Keratinocyte (primary cell): Measurements from ENCODE around the gene RBFOX2. TPM values are rescaled to one million over a fixed set of nuclear protein-coding genes. Genes with fewer than 3 reads are reported as not detected.
"Not testable (repeated sequence)": the region's sequence is repeated elsewhere in the genome, so short reads cannot be mapped to it uniquely, and the experiment has no call there.

Experiments used
- DNase-seq: peaks from one replicate; pipeline ENCODE4 v3.0.0-alpha.2; 2011; ENCODE audit warnings: low read depth, missing footprints, low spot score
- FAIRE-seq: peaks from 2 replicates; lab custom pipeline; 2011; peaks lifted over from hg19 to GRCh38; lab: Jason Lieb, UNC
- H2AFZ ChIP-seq: 2 replicates; pipeline ENCODE4 v1.6.0; 2012; ENCODE audit warnings: low read length, control low read depth, inconsistent platforms; ENCODE audit not compliant: control insufficient read depth
- H3K27ac ChIP-seq: 2 replicates; pipeline ENCODE4 v1.5.1; 2011; ENCODE audit warnings: low read length; ENCODE audit not compliant: control insufficient read depth, insufficient read depth
- H3K27me3 ChIP-seq: 3 replicates; pipeline ENCODE4 v1.6.0; 2011; ENCODE audit warnings: low read length; ENCODE audit not compliant: control insufficient read depth, insufficient read depth; ENCODE audit errors: extremely low read depth
- H3K36me3 ChIP-seq, 2 experiments: 2 replicates in 1 of 2; 3 replicates in 1 of 2; pipeline ENCODE4 v1.5.1; 2011; ENCODE audit warnings: low read length in 2 of 2, mild to moderate bottlenecking in 1 of 2; ENCODE audit not compliant: control insufficient read depth in 2 of 2, insufficient read depth in 2 of 2; ENCODE audit errors: extremely low read depth in 1 of 2
- H3K4me1 ChIP-seq: 3 replicates; pipeline ENCODE4 v1.5.1; 2011; ENCODE audit warnings: low read length; ENCODE audit not compliant: control insufficient read depth, insufficient read depth; ENCODE audit errors: extremely low read depth
- H3K4me2 ChIP-seq: 3 replicates; pipeline ENCODE4 v1.6.0; 2011; ENCODE audit warnings: low read depth, low read length; ENCODE audit not compliant: control insufficient read depth, insufficient read depth; ENCODE audit errors: extremely low read depth
- H3K4me3 ChIP-seq, 3 experiments: fragments of 200-600 bp in 1 of 3; sonication (generic) in 1 of 3; 2 replicates in 2 of 3; 3 replicates in 1 of 3; pipeline ENCODE4 v1.5.1; 2011 to 2016; ENCODE audit warnings: low read length in 3 of 3, mild to moderate bottlenecking in 3 of 3, control low read depth in 2 of 3, inconsistent platforms in 1 of 3, low read depth in 1 of 3, mixed read lengths in 1 of 3, mixed run types in 1 of 3, moderate library complexity in 1 of 3; ENCODE audit not compliant: control insufficient read depth in 2 of 3, insufficient read depth in 2 of 3; ENCODE audit errors: extremely low read depth in 1 of 3
- H3K79me2 ChIP-seq: 2 replicates; pipeline ENCODE4 v1.6.0; 2012; ENCODE audit warnings: low read length; ENCODE audit not compliant: control insufficient read depth, insufficient read depth
- H3K9ac ChIP-seq: 3 replicates; pipeline ENCODE4 v1.6.0; 2011; ENCODE audit warnings: low read length; ENCODE audit not compliant: control insufficient read depth, insufficient read depth; ENCODE audit errors: extremely low read depth
- H3K9me1 ChIP-seq: 3 replicates; pipeline ENCODE4 v1.6.0; 2011; ENCODE audit warnings: low read length; ENCODE audit not compliant: control insufficient read depth, insufficient read depth; ENCODE audit errors: extremely low read depth
- H3K9me3 ChIP-seq: 2 replicates; pipeline ENCODE4 v1.5.1; 2012; ENCODE audit warnings: low read depth, low read length; ENCODE audit not compliant: control insufficient read depth
- H4K20me1 ChIP-seq: 3 replicates; pipeline ENCODE4 v1.6.0; 2011; ENCODE audit warnings: low read length; ENCODE audit not compliant: control insufficient read depth, insufficient read depth; ENCODE audit errors: extremely low read depth
- CTCF ChIP-seq, 3 experiments: IDR thresholded peaks in 1 of 3; conservative IDR thresholded peaks in 1 of 3; optimal IDR thresholded peaks in 1 of 3; 2 replicates in 2 of 3; 3 replicates in 1 of 3; pipeline versions ENCODE3 to v1.5.1; 2011; ENCODE audit warnings: low read length in 3 of 3, mild to moderate bottlenecking in 3 of 3, moderate library complexity in 2 of 3, control low read depth in 1 of 3, inconsistent platforms in 1 of 3; ENCODE audit not compliant: insufficient read depth in 2 of 3; ENCODE audit errors: extremely low read depth in 1 of 3
- EZH2 ChIP-seq: IDR thresholded peaks from one replicate; pipeline ENCODE4 v1.6.1; 2012; ENCODE audit warnings: inconsistent platforms, mild to moderate bottlenecking, low read length, moderate library complexity
- dilution Hi-C: fragments of 300-500 bp; cut with MboI; formaldehyde crosslinking; loops from one replicate; pipeline ENCODE4 v1.7.0; 2020; ENCODE audit warnings: low sequenced_read_pairs; ENCODE audit not compliant: extremely low pct_ligation_motif_present
- polyA plus RNA-seq, 5 experiments: library from polyadenylated mRNA; depleted of rRNA in 3 of 5; stranded (reverse) in 3 of 5; stranded (forward) in 1 of 5; unstranded in 1 of 5; fragments of >200 nt; gene quantifications; 1 replicate in 1 of 5; 2 replicates in 3 of 5; 3 replicates in 1 of 5; pipeline versions ENCODE4 v1.2.1 to v1.2.3, GENCODE V29; 2011 to 2012; ENCODE audit warnings: missing spikeins in 2 of 5, low read depth in 1 of 5, low replicate concordance in 1 of 5

RBFOX2 gene
- polyA plus RNA-seq, 1 donor (not counting 4 experiments of a cell fraction or from before 2014, with no cell fraction given) = 118 TPM

DNA sequence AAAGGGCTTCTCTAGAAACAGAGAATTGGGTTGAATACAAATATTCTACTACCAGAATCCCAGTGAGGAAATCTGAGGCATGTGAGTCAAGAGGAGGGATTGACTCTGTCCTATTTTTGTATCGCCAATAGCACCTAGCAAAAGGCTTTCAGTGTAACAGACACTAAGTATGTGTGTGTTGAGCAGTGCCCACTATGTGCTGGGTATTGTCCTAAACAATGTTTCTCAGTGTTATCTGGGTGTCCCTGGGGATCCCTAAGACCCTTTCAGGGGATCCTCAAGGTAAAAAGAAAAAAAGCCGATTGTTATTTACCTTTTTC lies 21.0 kb upstream of the RBFOX2 start:
- no peak overlapping the region for H3K4me3 ChIP-seq
- peak overlapping the region; percentile 18 for H3K4me2 ChIP-seq
- H3K9ac ChIP-seq = no peak overlapping the region
- FAIRE-seq = peak; percentile 26
- TF ChIP-seq EZH2 (no peak), CTCF (optimal IDR thresholded peaks at IDR 0.05 in 1 of 3, IDR thresholded peaks at IDR 0.05 in 1 of 3, conservative IDR thresholded peaks at IDR 0.05 in 1 of 3; ENCODE audit: extremely low read depth in 1 of 3, insufficient read depth in 2 of 3, low read length in 3 of 3) (no peak)
- DNase-seq = no peak
- no peaks in the 10 kb centered on the region for H3K79me2 ChIP-seq
- H3K36me3 ChIP-seq = no peaks in the 10 kb centered on the region
- no peaks in the 10 kb centered on the region for H4K20me1 ChIP-seq
- H3K9me1 ChIP-seq = no peaks in the 10 kb centered on the region
- no peaks in the 10 kb centered on the region for H3K27me3 ChIP-seq
- H3K4me1 ChIP-seq = peaks cover 28% of the 10 kb centered on the region
- H3K27ac ChIP-seq = peak overlapping the region; percentile 35
- H2AFZ ChIP-seq = no peak overlapping the region
- dilution Hi-C loops = no loop called here
- H3K9me3 ChIP-seq = no peaks in the 10 kb centered on the region

DNA sequence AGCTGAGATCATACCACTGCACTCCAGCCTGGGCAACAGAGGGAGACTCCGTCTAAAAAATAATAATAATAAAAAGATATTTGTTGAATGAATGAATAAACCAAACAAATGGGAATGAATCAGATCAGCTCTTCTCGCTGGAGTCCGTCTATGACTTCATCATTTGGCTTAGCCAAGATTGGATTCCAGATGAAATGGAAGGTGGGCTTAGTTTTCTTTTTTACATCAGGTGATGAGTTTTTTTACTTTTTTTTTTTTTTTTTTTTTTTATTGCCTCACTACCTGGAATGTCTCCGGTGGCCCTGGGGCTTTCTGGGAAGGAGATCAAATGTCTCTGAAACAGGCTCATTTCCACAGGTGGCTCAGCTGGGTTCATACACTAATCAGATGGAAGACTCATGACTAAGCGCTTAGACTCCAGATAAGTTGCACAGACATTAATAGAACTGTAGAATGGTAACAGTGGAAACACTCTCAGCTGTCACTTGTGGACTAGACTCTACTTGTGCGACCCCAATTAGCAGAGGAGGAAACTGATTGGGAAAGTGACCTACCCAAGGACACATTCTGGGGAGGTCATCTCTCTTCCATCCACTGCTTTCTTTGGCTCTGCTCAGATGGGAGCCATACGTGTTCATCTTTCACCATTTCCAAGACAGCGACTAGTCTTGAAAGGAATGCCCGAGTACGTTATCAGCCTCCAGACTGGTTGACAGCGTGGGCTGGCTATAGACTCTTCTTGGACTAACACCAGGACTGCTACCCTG lies 20.5 kb upstream of the RBFOX2 start:
- no peak overlapping the region for H2AFZ ChIP-seq
- FAIRE-seq = peak; percentile 67
- peak overlapping the region; percentile 35 for H3K27ac ChIP-seq
- H3K27me3 ChIP-seq = no peaks in the 10 kb centered on the region
- H3K9me1 ChIP-seq = no peaks in the 10 kb centered on the region
- peaks cover 28% of the 10 kb centered on the region for H3K4me1 ChIP-seq
- H3K4me2 ChIP-seq = peak overlapping the region; percentile 18
- DNase-seq = no peak
- TF ChIP-seq CTCF (optimal IDR thresholded peaks at IDR 0.05 in 1 of 3, IDR thresholded peaks at IDR 0.05 in 1 of 3, conservative IDR thresholded peaks at IDR 0.05 in 1 of 3; ENCODE audit: extremely low read depth in 1 of 3, insufficient read depth in 2 of 3, low read length in 3 of 3) (no peak), EZH2 (no peak)
- no peak overlapping the region for H3K4me3 ChIP-seq
- dilution Hi-C loops = no loop called here
- no peaks in the 10 kb centered on the region for H3K36me3 ChIP-seq
- no peaks in the 10 kb centered on the region for H4K20me1 ChIP-seq
- H3K9ac ChIP-seq = no peak overlapping the region
- no peaks in the 10 kb centered on the region for H3K79me2 ChIP-seq
- no peaks in the 10 kb centered on the region for H3K9me3 ChIP-seq

GRCh38 chr22:36044517-36044916 lies 15.9 kb upstream of the RBFOX2 start:
- H3K9me3 ChIP-seq, H3K4me3 ChIP-seq, H2AFZ ChIP-seq, H3K79me2 ChIP-seq, H3K4me1 ChIP-seq, dilution Hi-C loops, H4K20me1 ChIP-seq, H3K4me2 ChIP-seq, H3K27me3 ChIP-seq, H3K27ac ChIP-seq, H3K9me1 ChIP-seq, H3K36me3 ChIP-seq, DNase-seq, H3K9ac ChIP-seq, FAIRE-seq: not testable (repeated sequence)
